ENCODE measurements around the gene LIPC.

DNA sequence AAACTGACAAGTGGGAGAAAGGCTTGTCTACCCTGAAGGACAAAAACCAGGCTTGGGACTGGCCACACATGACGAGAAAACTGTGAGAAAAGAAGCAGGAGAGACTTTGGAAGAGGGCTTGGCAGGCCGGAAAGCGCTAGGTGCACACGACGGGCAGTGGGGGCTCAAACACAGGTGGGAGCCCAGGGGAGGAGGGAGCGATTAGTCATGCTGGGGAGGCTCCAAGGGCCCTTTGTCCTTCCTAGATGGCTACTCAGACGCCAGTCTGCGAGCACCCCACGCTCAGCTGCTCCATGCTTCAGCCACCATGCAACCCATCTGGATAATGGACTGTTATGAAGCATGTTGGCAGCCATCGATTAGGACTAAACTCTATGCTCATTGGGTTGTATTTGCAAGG, 17.1 kb downstream of the LIPC start:
- TF ChIP-seq EZH2 (IDR thresholded peaks at IDR 0.05; ENCODE audit: borderline replicate concordance, low read depth, low read length, severe bottlenecking) (no peak), POLR2A (IDR thresholded peaks at IDR 0.05; ENCODE audit: low read depth, low read length) (no peak), POLR2AphosphoS5 (IDR thresholded peaks at IDR 0.05; ENCODE audit: insufficient read depth, low read depth, low read length) (no peak), MYC (IDR thresholded peaks at IDR 0.05; ENCODE audit: low read depth, low read length) (no peak), JUN (IDR thresholded peaks at IDR 0.05; ENCODE audit: borderline replicate concordance, insufficient read depth, insufficient read length, low read depth) (no peak), FOS (IDR thresholded peaks at IDR 0.05; ENCODE audit: borderline replicate concordance, insufficient read depth, low read length) (no peak), GATA2 (IDR thresholded peaks at IDR 0.05; ENCODE audit: insufficient read depth, insufficient read length, low read depth, low read length) (no peak)
- TF ChIP-seq, protein P1, sequence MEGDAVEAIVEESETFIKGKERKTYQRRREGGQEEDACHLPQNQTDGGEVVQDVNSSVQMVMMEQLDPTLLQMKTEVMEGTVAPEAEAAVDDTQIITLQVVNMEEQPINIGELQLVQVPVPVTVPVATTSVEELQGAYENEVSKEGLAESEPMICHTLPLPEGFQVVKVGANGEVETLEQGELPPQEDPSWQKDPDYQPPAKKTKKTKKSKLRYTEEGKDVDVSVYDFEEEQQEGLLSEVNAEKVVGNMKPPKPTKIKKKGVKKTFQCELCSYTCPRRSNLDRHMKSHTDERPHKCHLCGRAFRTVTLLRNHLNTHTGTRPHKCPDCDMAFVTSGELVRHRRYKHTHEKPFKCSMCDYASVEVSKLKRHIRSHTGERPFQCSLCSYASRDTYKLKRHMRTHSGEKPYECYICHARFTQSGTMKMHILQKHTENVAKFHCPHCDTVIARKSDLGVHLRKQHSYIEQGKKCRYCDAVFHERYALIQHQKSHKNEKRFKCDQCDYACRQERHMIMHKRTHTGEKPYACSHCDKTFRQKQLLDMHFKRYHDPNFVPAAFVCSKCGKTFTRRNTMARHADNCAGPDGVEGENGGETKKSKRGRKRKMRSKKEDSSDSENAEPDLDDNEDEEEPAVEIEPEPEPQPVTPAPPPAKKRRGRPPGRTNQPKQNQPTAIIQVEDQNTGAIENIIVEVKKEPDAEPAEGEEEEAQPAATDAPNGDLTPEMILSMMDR (IDR thresholded peaks at IDR 0.05; ENCODE audit: extremely low read depth in 1 of 2, insufficient read depth in 1 of 2, low read depth in 1 of 2, low read length in 2 of 2) = no peak

Data from endothelial cell of umbilical vein (primary cell).